ENCODE results near the gene PDXP.

GRCh38 chr22:37697538-37697835 is 39.0 kb downstream of the PDXP start:
- TF ChIP-seq REST (IDR thresholded peaks at IDR 0.05; ENCODE audit: insufficient read depth in 1 of 2, low read depth in 2 of 2, low read length in 2 of 2) (no peak), SIN3A (IDR thresholded peaks at IDR 0.05; ENCODE audit: borderline replicate concordance, insufficient read depth, low read length) (no peak), TAF1 (IDR thresholded peaks at IDR 0.05; ENCODE audit: borderline replicate concordance, insufficient read depth, low read length) (no peak), POLR2AphosphoS5 (IDR thresholded peaks at IDR 0.05; ENCODE audit: low read depth, low read length) (no peak)

Data from PFSK-1 (cell line).